ENCODE results near the gene GAK.

DNA sequence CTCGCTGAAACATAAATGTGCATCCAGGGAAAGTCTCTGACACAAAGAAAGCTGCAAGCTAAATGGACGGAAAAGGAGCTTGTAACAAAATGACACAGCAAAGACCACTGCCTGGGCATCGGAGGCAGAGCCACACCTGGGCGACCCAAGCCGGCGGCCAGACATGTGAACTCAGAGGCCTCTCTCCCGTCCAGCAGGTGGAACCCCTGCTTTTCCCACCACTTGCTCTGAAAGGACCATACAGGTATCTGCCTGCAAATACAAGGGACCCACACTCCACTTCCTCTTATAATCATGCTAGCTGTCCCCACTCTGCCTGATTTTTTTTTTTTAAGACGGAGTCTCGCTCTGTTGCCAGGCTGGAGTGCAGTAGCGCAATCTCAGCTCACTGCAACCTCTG, 118.2 kb downstream of the GAK start:
- TF ChIP-seq, protein P1, sequence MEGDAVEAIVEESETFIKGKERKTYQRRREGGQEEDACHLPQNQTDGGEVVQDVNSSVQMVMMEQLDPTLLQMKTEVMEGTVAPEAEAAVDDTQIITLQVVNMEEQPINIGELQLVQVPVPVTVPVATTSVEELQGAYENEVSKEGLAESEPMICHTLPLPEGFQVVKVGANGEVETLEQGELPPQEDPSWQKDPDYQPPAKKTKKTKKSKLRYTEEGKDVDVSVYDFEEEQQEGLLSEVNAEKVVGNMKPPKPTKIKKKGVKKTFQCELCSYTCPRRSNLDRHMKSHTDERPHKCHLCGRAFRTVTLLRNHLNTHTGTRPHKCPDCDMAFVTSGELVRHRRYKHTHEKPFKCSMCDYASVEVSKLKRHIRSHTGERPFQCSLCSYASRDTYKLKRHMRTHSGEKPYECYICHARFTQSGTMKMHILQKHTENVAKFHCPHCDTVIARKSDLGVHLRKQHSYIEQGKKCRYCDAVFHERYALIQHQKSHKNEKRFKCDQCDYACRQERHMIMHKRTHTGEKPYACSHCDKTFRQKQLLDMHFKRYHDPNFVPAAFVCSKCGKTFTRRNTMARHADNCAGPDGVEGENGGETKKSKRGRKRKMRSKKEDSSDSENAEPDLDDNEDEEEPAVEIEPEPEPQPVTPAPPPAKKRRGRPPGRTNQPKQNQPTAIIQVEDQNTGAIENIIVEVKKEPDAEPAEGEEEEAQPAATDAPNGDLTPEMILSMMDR (IDR thresholded peaks at IDR 0.05) = no peak
- TF ChIP-seq EP300 (IDR thresholded peaks at IDR 0.05; ENCODE audit: low read depth) (no peak), POLR2A (IDR thresholded peaks at IDR 0.05) (no peak)

Measured in transverse colon (tissue), 3 donors.